SK-N-MC (cell line): Measurements from ENCODE around the gene SRBD1.

Experiments used
- EZH2 ChIP-seq: fragments of 200-600 bp; sonication (generic); IDR thresholded peaks from one replicate; pipeline ENCODE4 v1.6.1; 2017; ENCODE audit warnings: antibody characterized with exemption
- POLR2AphosphoS5 ChIP-seq: IDR thresholded peaks from 2 replicates; pipeline ENCODE4 v1.6.1; 2012; ENCODE audit warnings: mild to moderate bottlenecking, low read depth, low read length, borderline replicate concordance

- no peak for TF ChIP-seq EZH2
- no peak for TF ChIP-seq POLR2AphosphoS5
Measured at GRCh38 chr2:45450634-45451033, 160.4 kb downstream of the SRBD1 start.
